Loucy (cell line): ENCODE data around the gene FOXQ1.

Experiments used
- H2AFZ ChIP-seq: fragments of 200-600 bp; sonication (generic); 2 replicates; pipeline ENCODE4 v1.6.0; 2016; ENCODE audit warnings: antibody characterized with exemption, mild to moderate bottlenecking, low read length, moderate library complexity
- H3F3A ChIP-seq: fragments of 200-600 bp; 2 replicates; pipeline ENCODE4 v1.6.0; 2016; ENCODE audit warnings: antibody characterized with exemption, low read depth, mild to moderate bottlenecking
- H3K27me3 ChIP-seq: fragments of 200-600 bp; sonication (generic); 2 replicates; pipeline ENCODE4 v1.6.1; 2014; ENCODE audit warnings: low read length, mild to moderate bottlenecking; ENCODE audit not compliant: insufficient read depth, poor library complexity, severe bottlenecking
- H3K36me3 ChIP-seq: fragments of 200-600 bp; sonication (generic); 2 replicates; pipeline ENCODE4 v1.6.1; 2016; ENCODE audit warnings: low read length; ENCODE audit not compliant: insufficient read depth
- H3K4me1 ChIP-seq: fragments of 200-600 bp; sonication (generic); 2 replicates; pipeline ENCODE4 v1.5.1; 2014; ENCODE audit warnings: low read length, mild to moderate bottlenecking; ENCODE audit not compliant: insufficient read depth, poor library complexity, severe bottlenecking
- H3K4me2 ChIP-seq: fragments of 200-600 bp; sonication (generic); 2 replicates; pipeline ENCODE4 v1.6.0; 2014; ENCODE audit warnings: antibody characterized with exemption, low read length, low read depth, mild to moderate bottlenecking; ENCODE audit not compliant: poor library complexity, severe bottlenecking
- H3K4me3 ChIP-seq: fragments of 200-600 bp; sonication (generic); 2 replicates; pipeline ENCODE4 v1.5.1; 2014; ENCODE audit warnings: low read length, mild to moderate bottlenecking, mixed read lengths; ENCODE audit not compliant: poor library complexity, severe bottlenecking
- H3K79me2 ChIP-seq: fragments of 200-600 bp; sonication (generic); 2 replicates; pipeline ENCODE4 v1.6.1; 2014; ENCODE audit warnings: low read length; ENCODE audit not compliant: insufficient read depth
- H3K9ac ChIP-seq: fragments of 200-600 bp; sonication (generic); 2 replicates; pipeline ENCODE4 v1.6.0; 2014; ENCODE audit warnings: mild to moderate bottlenecking, low read depth, low read length, moderate library complexity; ENCODE audit not compliant: poor library complexity, severe bottlenecking
- H3K9me2 ChIP-seq: fragments of 200-600 bp; sonication (generic); replicated peaks from 2 replicates; pipeline ENCODE4 v1.6.1; 2016; ENCODE audit warnings: low read depth, low read length, mixed read lengths
- H3K9me3 ChIP-seq: fragments of 200-600 bp; sonication (generic); 2 replicates; pipeline ENCODE4 v1.6.1; 2014; ENCODE audit warnings: mild to moderate bottlenecking, antibody characterized with exemption, low read length, low read depth; ENCODE audit not compliant: insufficient read depth
- H4K20me1 ChIP-seq: fragments of 200-600 bp; sonication (generic); 2 replicates; pipeline ENCODE4 v1.6.0; 2014; ENCODE audit warnings: antibody characterized with exemption, low read length, mild to moderate bottlenecking; ENCODE audit not compliant: insufficient read depth, poor library complexity, severe bottlenecking
- CTCF ChIP-seq: fragments of 200-600 bp; sonication (generic); conservative IDR thresholded peaks from 2 replicates; pipeline ENCODE4 v1.5.1; 2014; ENCODE audit warnings: mild to moderate bottlenecking, antibody characterized with exemption, low read length
- EZH2phosphoT487 ChIP-seq: fragments of 200-600 bp; IDR thresholded peaks from 2 replicates; pipeline ENCODE4 v1.6.1; 2018; ENCODE audit warnings: antibody characterized with exemption, mild to moderate bottlenecking, moderate library complexity, borderline replicate concordance

Gene FOXQ1

GRCh38 chr6:1322696-1323219 lies 10.9 kb downstream of the FOXQ1 start:
- Histone ChIP-seq H3K9me2 (no peaks in the 10 kb centered on the region), H3K9me3 (no peaks in the 10 kb centered on the region), H3F3A (no peaks in the 10 kb centered on the region), H3K27me3 (no peaks in the 10 kb centered on the region), H3K36me3 (no peaks in the 10 kb centered on the region), H3K79me2 (no peaks in the 10 kb centered on the region), H2AFZ (no peak overlapping the region), H3K4me1 (peaks cover 25% of the 10 kb centered on the region), H3K4me3 (no peak overlapping the region), H3K4me2 (no peak overlapping the region), H3K9ac (no peak overlapping the region), H4K20me1 (no peaks in the 10 kb centered on the region)
- TF ChIP-seq CTCF, result no peak
- no peak for TF ChIP-seq EZH2phosphoT487

GRCh38 chr6:1324936-1325335 lies 13.0 kb downstream of the FOXQ1 start:
- H3K4me3 ChIP-seq, result no peak overlapping the region
- no peak overlapping the region for H3K4me2 ChIP-seq
- H3K9me3 ChIP-seq, result peaks cover 5% of the 10 kb centered on the region; the same call in 1 of the 2 replicates
- H2AFZ ChIP-seq, result no peak overlapping the region
- no peaks in the 10 kb centered on the region for H3K27me3 ChIP-seq
- no peak for TF ChIP-seq EZH2phosphoT487
- no peak for TF ChIP-seq CTCF
- no peaks in the 10 kb centered on the region for H3F3A ChIP-seq
- H3K4me1 ChIP-seq, result peaks cover 25% of the 10 kb centered on the region
- H3K79me2 ChIP-seq, result no peaks in the 10 kb centered on the region
- no peak overlapping the region for H3K9ac ChIP-seq
- H3K36me3 ChIP-seq, result no peaks in the 10 kb centered on the region
- H3K9me2 ChIP-seq, result no peaks in the 10 kb centered on the region
- H4K20me1 ChIP-seq, result no peaks in the 10 kb centered on the region

- H3K4me1 ChIP-seq, result peaks cover 25% of the 10 kb centered on the region
Observed at GRCh38 chr6:1325461-1326309, 13.8 kb downstream of the FOXQ1 start.

More at GRCh38 chr6:1325461-1326309, 13.8 kb downstream of the FOXQ1 start:
- no peaks in the 10 kb centered on the region for H4K20me1 ChIP-seq
- no peaks in the 10 kb centered on the region for H3K36me3 ChIP-seq
- TF ChIP-seq CTCF (no peak), EZH2phosphoT487 (no peak)
- H3K4me3 ChIP-seq, result no peak overlapping the region
- peaks cover 5% of the 10 kb centered on the region; the same call in 1 of the 2 replicates for H3K9me3 ChIP-seq
- no peak overlapping the region for H3K9ac ChIP-seq
- H3K9me2 ChIP-seq, result no peaks in the 10 kb centered on the region
- H3K79me2 ChIP-seq, result no peaks in the 10 kb centered on the region
- peak overlapping the region; percentile 56; the same call in 1 of the 2 replicates for H2AFZ ChIP-seq
- no peaks in the 10 kb centered on the region for H3F3A ChIP-seq
- H3K4me2 ChIP-seq, result peak overlapping the region; percentile 3
- no peaks in the 10 kb centered on the region for H3K27me3 ChIP-seq
